Kasumi-1 (cell line): ENCODE data around the gene NAALADL2.
"Not testable (repeated sequence)": the region's sequence is repeated elsewhere in the genome, so short reads cannot be mapped to it uniquely, and the experiment has no call there.

ENCODE experiments used
- DNase-seq, 2 experiments: peaks; one replicate each; lab custom pipeline; 2025; lab: John Stamatoyannopoulos, UW

The NAALADL2 gene

DNA sequence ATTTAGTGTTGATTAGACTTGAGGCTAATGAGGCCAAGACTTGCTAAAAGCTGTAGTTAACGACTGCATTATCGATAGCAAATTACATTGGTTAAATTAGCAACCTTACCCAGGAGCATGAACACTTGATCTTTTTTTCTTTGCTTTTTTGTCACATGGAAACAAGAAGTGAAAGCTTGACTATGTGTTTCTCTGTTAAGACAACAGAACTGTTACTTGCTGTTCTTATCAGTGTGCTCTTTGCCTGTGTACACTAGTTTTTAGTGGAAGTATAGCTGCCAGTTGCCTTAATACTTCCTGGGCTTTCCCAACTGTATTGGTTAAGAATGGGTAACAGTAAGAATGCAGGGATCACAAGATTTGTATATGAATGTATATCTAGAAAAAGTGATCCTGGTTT is 625.5 kb downstream of the NAALADL2 start:
- no peak for DNase-seq

DNA sequence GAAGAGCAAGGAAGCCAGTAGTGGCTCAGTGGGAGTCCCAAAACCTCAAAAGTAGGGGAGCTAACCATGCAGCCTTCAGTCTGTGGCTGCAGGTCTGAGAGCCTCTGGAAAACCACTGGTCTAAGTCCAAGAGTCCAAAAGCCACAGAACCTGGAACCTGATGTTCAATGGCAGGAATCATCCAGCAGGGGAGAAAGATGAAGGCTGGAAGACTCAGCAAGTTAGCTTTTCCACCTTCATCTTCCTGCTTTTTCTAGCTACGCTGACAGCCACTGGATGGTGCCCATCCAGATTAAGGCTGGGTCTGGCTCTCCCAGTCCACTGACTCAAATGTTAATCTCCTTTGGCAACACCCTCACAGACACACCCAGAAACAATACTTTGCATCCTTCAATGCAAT is 626.3 kb downstream of the NAALADL2 start:
- DNase-seq: no peak

GRCh38 chr3:175486255-175486654 is 627.1 kb downstream of the NAALADL2 start:
- no peak for DNase-seq

GRCh38 chr3:175489406-175489805 is 630.3 kb downstream of the NAALADL2 start:
- DNase-seq: no peak

DNA sequence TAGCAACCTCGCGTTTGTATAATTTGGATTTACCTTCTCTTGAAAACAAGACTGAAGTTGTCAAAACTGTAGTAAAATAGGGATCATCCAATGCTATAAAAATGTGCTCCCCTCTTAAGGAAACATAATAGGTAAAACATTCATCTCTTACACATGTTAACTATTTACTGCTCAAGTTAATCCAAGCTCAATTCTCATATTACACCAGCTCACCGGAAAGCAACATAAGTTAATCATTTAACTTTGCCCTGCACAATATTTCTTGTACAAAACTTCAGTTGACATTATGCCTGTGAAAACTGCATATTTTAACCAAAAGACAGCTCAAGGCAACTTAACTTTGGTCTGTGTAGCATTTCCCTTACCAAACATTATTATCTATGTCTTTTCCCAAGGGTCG is 634.2 kb downstream of the NAALADL2 start:
- no peak for DNase-seq

DNA sequence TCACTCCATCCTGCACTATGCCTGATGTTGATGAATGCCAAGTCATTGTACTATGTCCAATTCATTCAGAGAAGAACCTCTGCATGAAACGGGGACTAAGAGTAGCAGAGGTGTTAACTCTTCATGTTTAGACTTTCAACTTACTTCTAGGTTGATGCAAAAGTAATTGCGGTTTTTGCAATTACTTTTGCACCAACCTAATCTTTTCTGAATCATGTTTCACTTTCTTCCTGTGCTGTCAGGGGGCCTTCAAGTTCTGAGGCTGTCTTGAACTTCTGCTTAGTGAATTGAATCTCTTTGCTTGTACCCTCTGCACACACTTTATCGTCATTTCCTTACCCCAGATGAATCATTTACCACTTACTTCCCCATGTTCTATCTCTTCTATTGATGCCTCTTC is 636.2 kb downstream of the NAALADL2 start:
- DNase-seq: peak; percentile 89 to 90

- DNase-seq: no peak
These were observed 643.0 kb downstream of the NAALADL2 start for GRCh38 chr3:175502155-175502554.

- DNase-seq: no peak
These were observed 652.2 kb downstream of the NAALADL2 start for GRCh38 chr3:175511219-175511785.

DNA sequence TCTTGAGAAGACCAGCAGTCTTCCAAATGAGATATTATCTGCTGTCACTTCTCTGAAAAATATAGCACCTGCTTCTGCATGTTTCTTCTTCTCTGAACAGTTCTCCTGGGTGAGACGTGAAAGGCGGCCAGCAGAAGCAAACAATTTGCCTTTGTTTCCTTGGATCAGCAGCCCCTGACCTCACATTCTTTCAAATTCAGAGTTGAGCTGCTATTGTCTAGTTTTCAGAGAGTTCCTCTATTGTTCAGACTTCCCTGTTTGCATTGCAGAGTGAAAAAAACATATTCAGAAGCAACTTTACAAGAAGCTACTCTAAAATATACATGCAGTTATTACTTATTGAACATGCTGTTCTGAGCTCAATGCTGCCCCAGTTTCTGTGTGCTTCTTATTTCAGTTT is 653.6 kb downstream of the NAALADL2 start:
- peak in 1 of 2 experiments; percentile 11 for DNase-seq

DNA sequence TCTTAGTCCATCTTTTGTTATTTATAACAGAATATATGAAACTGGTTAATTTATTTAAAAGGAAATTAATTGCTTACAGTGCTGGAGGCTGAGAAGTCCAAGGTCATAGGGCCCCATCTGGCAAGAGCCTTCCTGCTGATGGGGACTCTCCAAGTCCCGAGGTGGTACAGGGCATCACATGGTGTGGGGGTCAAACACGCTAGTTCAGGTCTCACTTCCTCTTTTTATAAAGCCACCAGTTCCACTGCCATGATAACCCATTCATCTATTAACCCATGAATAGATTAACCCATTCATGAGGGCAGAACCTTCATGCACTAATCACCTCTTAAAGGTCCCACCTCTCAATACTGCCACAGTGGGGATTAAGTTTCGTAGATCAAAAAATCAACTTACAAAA is 659.3 kb downstream of the NAALADL2 start:
- no peak for DNase-seq

DNA sequence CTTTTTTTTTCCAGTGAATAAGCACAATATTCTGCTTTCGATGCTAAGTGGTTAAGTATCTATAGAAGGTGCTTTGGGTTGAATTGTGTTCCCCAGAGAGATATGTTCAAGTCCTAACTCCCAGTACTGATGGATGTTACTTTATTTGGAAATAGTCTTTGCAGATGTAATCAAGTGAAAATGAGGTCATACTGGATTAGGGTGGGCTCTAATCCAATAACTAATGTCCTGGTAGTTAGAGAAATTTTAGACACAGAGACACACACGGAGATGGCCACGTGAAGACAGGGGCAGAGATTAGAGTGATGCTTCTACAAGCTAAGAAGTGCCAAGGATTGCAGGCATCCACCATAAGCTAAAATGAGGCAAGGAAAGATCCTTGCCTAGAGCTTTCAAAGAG is 662.3 kb downstream of the NAALADL2 start:
- DNase-seq: no peak

GRCh38 chr3:175526191-175526590 is 667.1 kb downstream of the NAALADL2 start:
- no peak for DNase-seq

- DNase-seq: peak; percentile 26 to 31
These were observed 667.6 kb downstream of the NAALADL2 start for GRCh38 chr3:175526609-175527280.

DNA sequence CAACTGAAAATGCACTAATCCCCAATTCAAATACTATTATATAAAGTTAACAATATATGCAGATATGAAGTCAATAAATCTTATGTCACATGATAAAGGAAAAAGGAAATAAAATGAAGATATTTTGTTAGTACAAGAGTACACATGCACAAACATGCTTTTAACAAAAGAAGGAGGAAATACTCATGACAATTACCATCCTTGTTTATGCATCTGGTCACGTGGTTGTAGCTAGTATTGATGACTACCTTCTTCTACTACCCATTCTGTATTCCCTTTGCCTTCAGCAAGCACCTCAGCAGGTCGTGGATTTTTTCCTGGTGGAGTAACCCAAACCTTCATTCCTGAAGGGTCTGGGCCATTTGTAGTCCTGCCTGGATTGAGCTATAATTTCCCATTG is 669.6 kb downstream of the NAALADL2 start:
- DNase-seq: not testable (repeated sequence)

DNA sequence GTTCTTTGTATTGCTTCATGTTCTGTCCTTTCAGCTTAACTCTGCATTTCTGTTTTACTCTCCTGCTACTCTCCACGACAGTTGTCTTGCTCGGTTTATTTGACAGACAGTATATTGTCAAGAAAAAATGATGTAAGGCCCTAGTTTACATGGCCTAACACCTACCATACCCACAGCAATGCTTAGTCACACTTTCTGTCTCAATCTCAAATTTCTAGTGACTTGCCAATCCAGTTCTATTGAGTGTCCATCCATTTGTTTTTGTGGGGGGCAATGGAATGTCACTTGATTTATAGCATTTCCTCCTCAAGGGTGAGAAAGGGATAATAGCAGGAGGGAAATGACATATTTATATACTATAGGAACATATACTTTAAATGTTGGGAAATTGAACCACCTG is 676.2 kb downstream of the NAALADL2 start:
- no peak for DNase-seq

DNA sequence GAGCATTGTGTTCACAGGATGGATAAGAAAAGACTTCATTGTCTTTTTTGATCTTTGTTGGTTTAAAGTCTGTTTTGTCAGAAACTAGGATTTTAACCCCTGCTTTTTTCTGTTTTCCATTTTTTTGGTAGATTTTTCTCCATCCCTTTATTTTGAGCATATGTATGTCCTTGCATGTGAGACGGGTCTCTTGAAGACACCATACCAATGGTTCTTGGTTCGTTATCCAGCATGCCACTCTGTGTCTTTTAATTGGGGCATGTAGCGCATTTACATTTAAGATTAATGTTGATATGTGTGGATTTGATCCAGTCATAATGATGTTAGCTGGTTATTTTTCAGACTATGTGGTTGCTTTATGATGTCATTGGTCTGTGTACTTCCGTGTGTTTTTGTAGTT is 687.0 kb downstream of the NAALADL2 start:
- DNase-seq: no peak

GRCh38 chr3:175552929-175553328 is 693.8 kb downstream of the NAALADL2 start:
- DNase-seq: no peak

DNA sequence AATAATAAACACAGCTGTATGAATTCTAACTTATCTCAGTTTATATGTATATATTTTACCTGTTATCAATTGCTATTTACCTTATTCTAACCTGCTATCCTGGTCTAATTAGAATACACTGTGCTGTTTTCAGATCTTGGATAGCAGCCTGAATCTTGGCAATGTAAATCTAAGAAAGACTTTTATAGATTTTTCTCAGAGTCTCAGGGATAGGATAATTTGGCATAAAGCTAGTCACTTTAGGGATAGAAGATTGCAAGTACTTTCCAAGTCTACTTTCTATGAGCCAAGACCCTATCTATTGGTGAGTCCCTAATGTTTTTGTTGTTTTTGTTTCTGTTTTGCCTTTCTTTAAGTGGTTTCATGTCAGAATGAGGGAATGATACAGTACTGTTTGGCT is 695.7 kb downstream of the NAALADL2 start:
- DNase-seq: no peak

DNA sequence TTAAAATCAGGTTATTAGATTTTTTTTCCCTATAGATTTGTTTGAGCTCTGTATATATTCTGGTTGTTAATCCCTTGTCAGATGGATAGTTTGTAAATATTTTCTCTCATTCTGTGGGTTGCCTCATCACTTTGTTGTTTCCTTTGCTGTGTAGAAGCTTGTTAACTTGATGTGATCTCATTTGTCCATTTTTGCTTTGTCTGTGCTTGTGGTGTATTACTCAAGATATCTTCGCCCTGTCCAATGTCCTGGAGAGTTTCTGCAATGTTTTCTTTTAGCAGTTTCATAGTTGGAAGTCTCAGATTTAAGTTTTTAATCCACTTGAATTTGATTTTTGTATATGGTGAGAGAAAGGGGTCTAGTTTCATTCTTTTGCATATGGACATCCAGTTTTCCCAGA is 699.1 kb downstream of the NAALADL2 start:
- DNase-seq: no peak

GRCh38 chr3:175564363-175564762 is 705.2 kb downstream of the NAALADL2 start:
- DNase-seq: no peak

DNA sequence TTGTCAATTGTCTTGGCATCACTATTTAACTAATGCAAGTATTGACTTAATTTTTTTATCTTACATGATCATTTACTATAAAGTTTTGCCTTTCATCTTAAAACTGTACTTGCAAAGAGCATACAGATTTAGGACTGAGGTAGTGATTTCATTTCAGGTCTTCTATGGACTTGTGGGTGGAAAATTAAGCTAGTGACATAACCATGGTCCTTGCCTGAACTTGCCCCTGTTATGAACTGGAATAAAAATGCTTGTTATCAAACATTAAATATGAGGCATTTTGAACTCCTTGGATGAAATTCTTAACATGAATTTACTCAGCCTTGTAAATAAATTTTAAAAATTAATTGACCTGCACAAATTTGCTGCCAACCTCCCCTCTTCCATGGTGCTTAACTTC is 712.0 kb downstream of the NAALADL2 start:
- no peak for DNase-seq

- DNase-seq: no peak
These were observed 714.1 kb downstream of the NAALADL2 start for GRCh38 chr3:175573226-175573625.

DNA sequence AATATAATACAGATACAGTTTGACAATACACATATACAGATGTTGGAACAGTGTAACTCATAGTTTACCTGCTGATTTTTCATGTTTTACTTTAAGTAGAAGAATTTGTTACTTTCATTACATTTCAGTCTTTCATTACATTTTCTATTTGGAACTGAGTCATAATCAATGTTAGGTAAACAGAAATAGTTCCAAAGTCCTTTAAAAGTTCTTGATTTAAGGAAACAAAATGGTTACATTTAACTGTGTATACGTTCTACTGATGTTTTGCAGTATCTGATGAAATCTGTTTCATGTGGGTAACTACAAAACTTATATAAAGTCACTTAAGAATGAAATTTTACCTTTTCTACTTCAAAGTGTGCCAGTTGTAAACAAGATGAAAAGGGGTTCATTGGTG is 721.2 kb downstream of the NAALADL2 start:
- DNase-seq: no peak

- no peak for DNase-seq
These were observed 726.8 kb downstream of the NAALADL2 start for GRCh38 chr3:175585898-175586297.
